ENCODE results near the gene GNPTAB. TPM values are rescaled to one million over a fixed set of nuclear protein-coding genes. Genes with fewer than 3 reads are reported as not detected.

Gene GNPTAB
- total and polyA plus RNA-seq, 2 of the 8 experiments (the other 6 are each of a cell fraction or from before 2014, with no cell fraction given) = 21.5 to 51.3 TPM

GRCh38 chr12:101743724-101744472 is 86.9 kb downstream of the GNPTAB start:
- no peak overlapping the region for H4K5ac ChIP-seq (ENCODE audit: insufficient read length, low read depth, low read length)
- H2BK15ac ChIP-seq (ENCODE audit: low read length) = no peak overlapping the region
- no peak overlapping the region for H2AFZ ChIP-seq (ENCODE audit: low read length)
- no peak overlapping the region for H3K9ac ChIP-seq (replicated peaks in 1 of 4; ENCODE audit: extremely low read depth in 1 of 4, low read depth in 3 of 4, low read length in 3 of 4)
- no peak overlapping the region for H3K4ac ChIP-seq (replicated peaks; ENCODE audit: insufficient read length, low read depth, low read length)
- no peaks in the 10 kb centered on the region for H4K20me1 ChIP-seq (replicated peaks in 1 of 2; ENCODE audit: control insufficient read depth in 1 of 2, insufficient read depth in 2 of 2, low read length in 2 of 2)
- H3K4me1 ChIP-seq (replicated peaks in 1 of 4; ENCODE audit: control insufficient read depth in 3 of 4, insufficient read depth in 4 of 4, low read length in 3 of 4) = no peaks in the 10 kb centered on the region
- 0 out of 2 replicates have a peak, but pooled peaks cover 3% of the 10 kb centered on the region for H3K79me1 ChIP-seq (ENCODE audit: low read depth, low read length)
- no peaks in the 10 kb centered on the region for H3K9me3 ChIP-seq (ENCODE audit: insufficient read depth in 2 of 2, low read depth in 1 of 2, low read length in 1 of 2)
- ChIA-PET POLR2A (ENCODE audit: partially characterized antibody) (interaction anchor here (1.3 kb wide), 1 partner anchor 8 kb away, joined by 5 read pairs; no protein-coding TSS in a partner anchor), CTCF (ENCODE audit: partially characterized antibody) (interaction anchor here (0.8 to 2.8 kb wide), 3 partner anchors 9 to 181 kb away, joined by 3 to 13 read pairs (median 5); no protein-coding TSS in a partner anchor)
- WGBS, 2 experiments (ENCODE audit: extremely low coverage in 1 of 2, insufficient coverage in 1 of 2, insufficient read length in 1 of 2, insufficient replicate concordance in 2 of 2, low coverage in 1 of 2, low lambda C conversion rate in 2 of 2, missing lambda C conversion rate in 1 of 2) = 87% methylated on average over 10 of the region's 10 CpGs; no CpG with 5 or more reads in 1 of the 2 experiments
- no peaks in the 10 kb centered on the region for H3K23me2 ChIP-seq (ENCODE audit: low read depth, low read length)
- no peak overlapping the region for H2BK20ac ChIP-seq (ENCODE audit: low read length)
- H3K23ac ChIP-seq (ENCODE audit: insufficient read length) = no peak overlapping the region
- no peak for FAIRE-seq
- no peak overlapping the region for H3K4me3 ChIP-seq (ENCODE audit: extremely low read depth in 1 of 4, insufficient read depth in 2 of 4, low read depth in 3 of 4, low read length in 4 of 4)
- H4K91ac ChIP-seq (replicated peaks; ENCODE audit: insufficient read length, low read length) = no peak overlapping the region
- H3K18ac ChIP-seq (ENCODE audit: extremely low read depth, low read length) = no peak overlapping the region
- H3K56ac ChIP-seq (replicated peaks; ENCODE audit: insufficient read length, low read depth, low read length) = no peak overlapping the region
- no peaks in the 10 kb centered on the region for H3K79me2 ChIP-seq (ENCODE audit: control insufficient read depth in 1 of 2, insufficient read depth in 2 of 2, low read length in 2 of 2)
- H3K4me2 ChIP-seq (ENCODE audit: insufficient read depth in 1 of 2, low read depth in 2 of 2, low read length in 2 of 2) = no peak overlapping the region
- H2BK5ac ChIP-seq (ENCODE audit: low read depth, low read length) = no peak overlapping the region
- H2BK12ac ChIP-seq (ENCODE audit: low read depth, low read length) = no peak overlapping the region
- no peaks in the 10 kb centered on the region for H3K27me3 ChIP-seq (replicated peaks in 1 of 4; ENCODE audit: control insufficient read depth in 3 of 4, extremely low read depth in 1 of 4, insufficient read depth in 3 of 4, low read length in 3 of 4)
- H3K14ac ChIP-seq (ENCODE audit: insufficient read length) = no peak overlapping the region
- H2AK5ac ChIP-seq (ENCODE audit: low read depth, low read length) = no peak overlapping the region
- H3K27ac ChIP-seq (ENCODE audit: low read depth, low read length) = no peak overlapping the region
- DNase-seq (ENCODE audit: low read depth in 1 of 2, low spot score in 2 of 2) = no peak
- no peak overlapping the region for H2BK120ac ChIP-seq (replicated peaks; ENCODE audit: low read depth, low read length)
- no peak overlapping the region for H4K8ac ChIP-seq (ENCODE audit: extremely low read depth, insufficient read depth, low read length)
- H3K36me3 ChIP-seq (ENCODE audit: control insufficient read depth in 2 of 4, insufficient read depth in 4 of 4, low read length in 3 of 4) = peaks cover 9 to 26% (median 23%) of the 10 kb centered on the region in 4 experiments; a peak in 6 of 8 replicates
- TF ChIP-seq TAF7 (optimal IDR thresholded peaks at IDR 0.05; ENCODE audit: borderline replicate concordance, low read depth, low read length) (no peak), POU5F1 (IDR thresholded peaks at IDR 0.05; ENCODE audit: low read depth, low read length) (no peak), BRCA1 (IDR thresholded peaks at IDR 0.05; ENCODE audit: low read depth, low read length) (no peak), GTF2F1 (IDR thresholded peaks at IDR 0.05; ENCODE audit: borderline replicate concordance, low read depth, low read length) (no peak), KDM5A (IDR thresholded peaks at IDR 0.05; ENCODE audit: low read length) (no peak)
